Right ventricle myocardium superior (tissue), 1 donor: ENCODE data around the gene ATXN10. TPM values are rescaled to one million over a fixed set of nuclear protein-coding genes. Genes with fewer than 3 reads are reported as not detected.
"Not testable (repeated sequence)": the region's sequence is repeated elsewhere in the genome, so short reads cannot be mapped to it uniquely, and the experiment has no call there.

Source experiments
- ATAC-seq: fragments of 200-7000 bp; cut with Tn5 transposase; one replicate; pipeline ENCODE4 v1.9.1; 2020; ENCODE audit warnings: mild to moderate bottlenecking; ENCODE audit not compliant: poor library complexity
- DNase-seq: peaks from one replicate; pipeline ENCODE4 v3.0.0-alpha.2; 2020
- intact Hi-C: fragments of 100-400 bp; cut with DNase I; formaldehyde crosslinking; loops from one replicate; pipeline ENCODE4 v1.11.2; 2022
- total RNA-seq: library from RNA; stranded (reverse); fragmentation: NEBNext Ultra II Directional; extraction: Animal tissue kit (Norgen Biotek cat#: 25700); gene quantifications from one replicate; pipeline ENCODE4 v1.2.1, GENCODE V29; 2021
- donor health status: DM: no; HTN: yes; CAD: no; lungs with severe emphysema.

Gene ATXN10
- total RNA-seq, 1 donor from 2014 or later: 119 TPM

DNA sequence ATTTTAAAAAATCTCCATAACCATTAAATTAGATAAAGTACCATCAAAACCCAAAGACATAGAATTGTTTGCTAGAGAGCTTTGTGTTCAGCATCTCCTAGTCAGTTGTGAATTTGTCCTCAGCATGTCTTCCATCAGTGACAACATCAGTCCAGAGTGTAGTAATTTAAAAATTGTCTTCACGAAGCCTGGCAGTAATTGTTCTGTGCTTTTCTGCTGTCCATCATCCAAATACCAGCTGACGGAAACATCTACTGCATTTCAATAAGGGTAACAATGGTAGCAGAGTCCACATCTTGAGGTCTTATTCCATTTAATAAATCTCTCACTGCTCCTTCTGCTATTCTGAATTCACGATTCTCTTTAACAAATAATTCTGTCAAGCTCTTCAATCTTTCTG, 121.5 kb downstream of the ATXN10 start:
- no peak for ATAC-seq
- DNase-seq: no peak
- intact Hi-C loops: no loop called here

DNA sequence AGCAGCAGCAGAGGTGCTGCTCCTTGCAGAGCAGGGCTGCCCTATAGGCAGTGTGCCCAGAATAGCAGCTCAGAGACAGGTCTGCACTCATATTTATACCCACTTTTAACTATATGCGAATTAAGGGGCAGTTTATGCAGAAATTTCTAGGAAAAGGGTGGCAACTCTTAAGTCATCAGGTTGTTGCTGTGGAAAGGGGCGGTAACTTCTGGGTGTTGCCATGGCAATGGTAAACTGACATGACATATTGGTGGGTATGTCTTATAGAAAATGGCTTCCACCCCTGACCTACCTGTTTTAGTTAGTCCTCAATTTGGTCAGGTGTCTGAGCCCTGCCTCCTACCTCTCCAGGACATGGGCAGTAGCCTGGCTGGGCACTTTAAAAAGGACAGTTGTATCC, 122.3 kb downstream of the ATXN10 start:
- no peak for DNase-seq
- intact Hi-C loops: no loop called here
- ATAC-seq: no peak

DNA sequence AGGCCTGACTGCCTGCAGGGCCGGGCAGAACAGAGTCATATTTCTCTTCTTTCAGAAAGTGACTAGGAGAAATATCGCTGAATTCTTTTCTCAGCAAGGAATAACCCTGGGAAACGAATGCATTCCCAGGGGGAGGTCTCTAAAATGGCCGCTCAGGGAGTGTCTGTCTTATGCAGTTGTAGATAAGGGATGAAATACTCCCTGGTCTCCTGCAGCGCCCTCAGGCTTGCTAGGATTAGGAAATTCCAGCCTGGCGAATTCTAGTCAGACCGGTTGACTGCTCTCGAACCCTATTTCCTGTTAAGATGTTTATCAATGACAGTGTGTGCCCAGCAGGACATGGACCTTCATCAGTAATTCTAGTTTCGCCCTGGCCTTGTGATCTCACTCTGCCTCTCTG, 124.4 kb downstream of the ATXN10 start:
- ATAC-seq, DNase-seq, intact Hi-C loops: not testable (repeated sequence)

GRCh38 chr22:45799291-45799690, 127.7 kb downstream of the ATXN10 start:
- ATAC-seq (no peak), DNase-seq (no peak)
- intact Hi-C loops: no loop called here

DNA sequence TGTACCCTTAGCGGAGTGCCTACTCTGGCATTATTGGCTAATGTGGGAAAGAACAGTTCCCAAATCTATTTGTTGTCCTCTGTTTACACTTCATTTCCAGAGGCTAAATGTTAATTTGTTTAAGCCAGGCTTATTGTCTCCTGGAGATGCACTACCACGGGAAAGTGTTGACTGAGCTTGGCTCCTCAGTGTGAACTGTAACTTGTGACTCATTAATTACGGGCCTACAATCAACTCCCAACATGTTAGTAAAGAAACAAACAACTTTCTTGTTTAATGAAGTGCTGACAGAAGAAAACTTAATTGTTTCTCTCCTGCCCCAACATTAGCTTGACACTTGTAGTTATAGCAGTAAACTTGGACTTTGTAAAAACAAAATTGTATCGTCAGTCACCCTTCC, 130.4 kb downstream of the ATXN10 start:
- no peak for ATAC-seq
- no peak for DNase-seq
- intact Hi-C loops: no loop called here

DNA sequence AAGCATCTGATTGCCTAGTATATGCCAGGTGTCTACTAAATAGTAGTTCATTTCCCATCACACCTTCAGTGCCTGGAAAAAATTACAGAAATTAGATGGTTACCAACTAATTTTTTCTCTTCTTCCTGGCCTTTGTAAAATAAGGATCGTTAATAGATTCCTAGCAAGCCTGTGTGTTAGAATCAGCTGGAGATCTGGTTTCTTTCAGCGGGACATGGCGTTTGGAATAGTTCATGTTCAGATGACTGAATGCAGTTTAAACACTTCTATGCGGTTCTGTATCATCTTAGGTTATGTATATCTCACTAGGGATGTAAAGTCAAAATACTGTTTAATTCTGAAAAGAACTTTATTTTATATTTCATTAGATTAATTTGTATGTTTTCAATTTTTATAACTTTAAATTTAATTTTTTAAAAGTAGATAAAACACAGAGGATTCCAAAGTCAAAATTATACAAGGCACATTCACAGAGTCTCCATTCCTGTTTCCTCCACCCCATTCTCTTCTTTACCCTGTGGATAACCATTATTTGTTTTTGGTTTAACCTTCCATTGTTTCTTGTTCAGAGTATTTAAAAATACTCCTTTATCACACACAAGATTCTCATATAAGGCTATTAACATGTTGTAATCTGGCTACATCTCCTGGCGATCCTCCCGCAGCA, 132.8 kb downstream of the ATXN10 start:
- no peak for ATAC-seq
- intact Hi-C loops: no loop called here

DNA sequence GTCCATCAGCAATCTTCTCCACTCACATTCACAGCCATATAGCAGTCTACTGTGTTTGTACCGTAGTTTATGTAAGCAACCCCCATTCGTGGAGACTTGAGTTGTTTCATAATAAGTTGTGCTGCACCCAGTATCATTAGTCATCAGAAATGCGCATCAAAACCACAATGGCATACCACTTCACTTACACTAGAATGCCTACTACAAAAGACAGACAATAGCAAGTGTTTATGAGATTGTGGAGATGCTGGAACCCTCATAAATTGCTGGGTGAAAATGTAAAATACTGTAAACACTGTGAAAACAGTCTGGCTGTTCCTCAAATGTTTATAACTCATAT, 133.3 kb downstream of the ATXN10 start:
- DNase-seq (no peak), ATAC-seq (no peak)
- intact Hi-C loops: no loop called here

More for the DNA sequence above, 132.8 kb downstream of the ATXN10 start:
- DNase-seq: no peak

- intact Hi-C loops: no loop called here
- DNase-seq: no peak
Measured at GRCh38 chr22:45805413-45805812, 133.8 kb downstream of the ATXN10 start.

DNA sequence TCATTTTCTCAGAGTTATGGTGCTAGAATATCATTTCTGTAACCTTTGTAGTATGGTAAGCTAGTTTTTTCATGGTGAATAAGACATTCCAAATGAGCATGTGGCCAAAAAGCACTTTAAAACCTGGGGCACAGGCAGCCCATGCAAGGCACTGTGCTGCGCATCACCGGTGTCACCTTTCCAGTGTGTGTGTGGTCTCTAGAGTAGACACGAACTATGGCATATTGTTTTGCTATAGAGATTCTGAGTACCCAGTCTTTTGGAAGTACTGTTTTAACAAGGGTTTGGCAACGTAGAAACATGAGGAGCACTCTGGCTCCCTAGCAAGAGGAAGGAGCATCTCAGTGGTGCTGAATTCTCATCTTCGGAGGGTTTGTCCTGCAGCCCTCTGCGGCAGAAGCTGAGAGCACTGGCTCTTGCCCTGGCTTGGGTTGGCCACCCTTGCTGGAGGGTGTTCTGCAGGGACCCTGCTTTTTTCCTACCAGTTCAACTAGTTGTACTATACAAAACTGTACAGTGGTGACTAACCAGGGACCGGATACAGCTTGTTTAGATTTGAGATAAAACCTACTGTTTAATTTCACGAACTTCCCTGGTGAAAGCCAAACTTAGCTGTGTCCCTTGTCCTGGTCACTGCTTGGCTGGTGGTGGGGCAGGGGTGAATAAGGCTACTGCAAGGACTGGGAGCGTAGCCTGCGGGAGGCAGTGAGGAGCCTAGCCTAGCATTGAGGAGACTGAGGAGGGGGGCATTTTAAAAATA, 135.7 kb downstream of the ATXN10 start:
- ATAC-seq: no peak

More at GRCh38 chr22:45805413-45805812, 133.8 kb downstream of the ATXN10 start:
- ATAC-seq: peak; percentile 29

DNA sequence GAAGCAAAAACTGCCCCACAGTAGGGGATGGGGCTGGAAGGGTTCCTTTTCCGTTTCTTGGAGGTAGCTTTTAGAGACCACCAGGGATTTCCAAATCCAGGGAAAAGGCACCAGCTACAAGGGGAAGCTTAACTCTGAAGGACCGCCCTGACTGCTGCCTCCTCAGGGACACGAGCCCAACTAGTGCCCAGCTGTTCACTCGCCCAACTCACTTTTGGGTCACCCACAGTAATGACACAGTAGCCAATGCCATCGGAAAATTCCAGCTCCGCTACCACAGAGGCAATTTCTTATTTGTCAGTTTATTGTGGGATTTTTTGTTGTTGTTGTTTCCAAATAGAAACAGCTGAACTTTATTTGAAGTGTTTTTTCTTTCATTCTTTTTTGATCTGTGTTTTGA, 141.3 kb downstream of the ATXN10 start:
- intact Hi-C loops: no loop called here
- DNase-seq: no peak
- ATAC-seq: no peak

More for the DNA sequence above, 135.7 kb downstream of the ATXN10 start:
- DNase-seq: no peak
- intact Hi-C loops: no loop called here

DNA sequence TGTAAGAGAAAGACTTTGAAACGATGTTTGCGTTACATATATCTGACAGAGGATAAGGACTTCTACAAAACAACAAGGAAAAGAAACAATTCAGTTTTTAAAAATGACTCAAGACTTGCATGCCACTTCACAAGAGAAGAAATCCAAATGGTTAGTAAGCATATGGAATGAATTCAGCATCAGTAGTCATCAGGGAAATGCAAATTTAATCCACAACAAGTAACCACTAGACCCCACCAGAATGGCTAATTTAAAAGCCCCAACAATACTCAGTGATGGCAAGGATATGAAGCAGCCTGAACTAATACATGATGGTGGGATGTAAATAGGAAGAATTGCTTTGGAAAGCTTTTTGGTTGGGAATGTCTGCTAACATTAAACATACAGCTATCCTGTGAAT, 142.6 kb downstream of the ATXN10 start:
- ATAC-seq: no peak
- no peak for DNase-seq
- intact Hi-C loops: no loop called here

GRCh38 chr22:45816776-45817175, 145.1 kb downstream of the ATXN10 start:
- intact Hi-C loops: no loop called here
- ATAC-seq: no peak

GRCh38 chr22:45817745-45818423, 146.2 kb downstream of the ATXN10 start:
- intact Hi-C loops: no loop called here
- peak; percentile 60 for DNase-seq
- peak; percentile 96 for ATAC-seq

More at GRCh38 chr22:45816776-45817175, 145.1 kb downstream of the ATXN10 start:
- no peak for DNase-seq

- intact Hi-C loops: no loop called here
- peak; percentile 6 for ATAC-seq
- no peak for DNase-seq
Measured at GRCh38 chr22:45818424-45819085, 146.9 kb downstream of the ATXN10 start.

- no peak for ATAC-seq
- no peak for DNase-seq
- intact Hi-C loops: no loop called here
Measured at GRCh38 chr22:45819305-45819704, 147.7 kb downstream of the ATXN10 start.

- DNase-seq (no peak), ATAC-seq (no peak)
- intact Hi-C loops: no loop called here
Measured at GRCh38 chr22:45823336-45823735, 151.7 kb downstream of the ATXN10 start.

GRCh38 chr22:45826520-45826919, 154.9 kb downstream of the ATXN10 start:
- no peak for ATAC-seq
- intact Hi-C loops: no loop called here

GRCh38 chr22:45828841-45829240, 157.2 kb downstream of the ATXN10 start:
- ATAC-seq (no peak), DNase-seq (no peak)
- intact Hi-C loops: no loop called here

More at GRCh38 chr22:45826520-45826919, 154.9 kb downstream of the ATXN10 start:
- DNase-seq: no peak

DNA sequence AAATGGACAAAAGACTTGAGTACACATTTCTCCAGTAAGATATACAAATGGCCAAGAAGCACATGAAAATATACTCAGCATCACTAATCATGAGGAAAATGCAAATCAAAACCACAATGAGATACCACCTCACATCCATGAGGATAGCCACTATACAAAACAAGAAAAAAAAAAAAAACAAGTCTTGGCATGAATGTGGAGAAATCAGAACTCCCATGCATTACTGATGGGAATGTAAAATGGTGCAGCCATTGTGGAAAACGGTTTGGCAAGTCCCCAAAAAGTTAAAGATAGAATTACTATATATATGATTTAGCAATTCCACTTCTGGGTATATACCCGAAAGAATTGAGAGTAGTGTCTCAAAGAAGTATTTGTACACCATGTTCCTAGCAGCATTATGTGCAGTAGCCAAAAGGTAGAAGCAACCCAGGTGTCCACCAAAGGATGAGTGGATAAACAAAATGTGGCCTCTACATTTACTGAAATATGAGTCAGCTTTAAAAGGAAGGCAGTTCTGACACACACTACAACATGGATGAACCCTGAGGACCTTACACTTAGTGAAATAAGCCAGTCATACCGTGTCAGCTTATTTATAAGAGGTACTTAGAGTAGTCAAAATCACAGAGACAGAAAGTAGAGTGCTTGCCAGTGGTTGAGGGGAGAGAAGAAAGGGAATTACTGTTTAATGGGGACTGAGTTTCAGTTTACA, 159.1 kb downstream of the ATXN10 start:
- DNase-seq (no peak), ATAC-seq (no peak)
- intact Hi-C loops: no loop called here
